BLaER1 treated with 17β-estradiol and CSF1 and Interleukin-3, amounts not matched to agents 10 nM and 100 nM (cell line): ENCODE measurements around the gene KLB.
"Not testable (repeated sequence)": the region's sequence is repeated elsewhere in the genome, so short reads cannot be mapped to it uniquely, and the experiment has no call there.

Experiments used
- H3K27ac ChIP-seq, 11 experiments: shearing (Covaris generic); formaldehyde crosslinking; 2 replicates each; pipeline ENCODE4 v1.8.1; 2022
- H3K27me3 ChIP-seq, 11 experiments: shearing (Covaris generic); formaldehyde crosslinking; 2 replicates each; pipeline ENCODE4 v1.8.1; 2022
- H3K36me3 ChIP-seq, 11 experiments: shearing (Covaris generic); formaldehyde crosslinking; 2 replicates each; pipeline ENCODE4 v1.8.1; 2022
- H3K4me1 ChIP-seq, 10 experiments: shearing (Covaris generic); formaldehyde crosslinking; 2 replicates each; pipeline ENCODE4 v1.8.1; 2022
- H3K4me2 ChIP-seq, 11 experiments: shearing (Covaris generic); formaldehyde crosslinking; 2 replicates each; pipeline ENCODE4 v1.8.1; 2022
- H3K4me3 ChIP-seq, 10 experiments: shearing (Covaris generic); formaldehyde crosslinking; 2 replicates each; pipeline ENCODE4 v1.8.1; 2022
- H3K9ac ChIP-seq, 11 experiments: shearing (Covaris generic); formaldehyde crosslinking; 2 replicates each; pipeline ENCODE4 v1.8.1; 2022
- H3K9me3 ChIP-seq, 11 experiments: shearing (Covaris generic); formaldehyde crosslinking; replicated peaks in 1 of 11; 2 replicates each; pipeline ENCODE4 v1.8.1; 2022
- H4K20me1 ChIP-seq, 11 experiments: shearing (Covaris generic); formaldehyde crosslinking; 2 replicates each; pipeline ENCODE4 v1.8.1; 2022
- Cebpa-rat ChIP-seq, 11 experiments: shearing (Covaris generic); IDR thresholded peaks; 2 replicates each; pipeline ENCODE4 v1.8.1; 2022

KLB gene

GRCh38 chr4:39410415-39410814 lies 3.7 kb downstream of the KLB start:
- Histone ChIP-seq H3K4me2 (no peak overlapping the region), H3K27me3 (no peaks in the 10 kb centered on the region), H3K27ac (no peak overlapping the region), H3K36me3 (no peaks in the 10 kb centered on the region), H3K4me3 (no peak overlapping the region), H3K9me3 (no peaks in the 10 kb centered on the region), H3K4me1 (no peaks in the 10 kb centered on the region), H4K20me1 (no peaks in the 10 kb centered on the region), H3K9ac (no peak overlapping the region)
- TF ChIP-seq Cebpa-rat (IDR thresholded peaks at IDR 0.05): no peak

- H3K4me2 ChIP-seq, H3K27me3 ChIP-seq, H3K9ac ChIP-seq, H3K4me1 ChIP-seq, H3K36me3 ChIP-seq, H3K9me3 ChIP-seq, H3K27ac ChIP-seq, H3K4me3 ChIP-seq, H4K20me1 ChIP-seq: not testable (repeated sequence)
Measured at GRCh38 chr4:39411561-39411960, 4.8 kb downstream of the KLB start.

DNA sequence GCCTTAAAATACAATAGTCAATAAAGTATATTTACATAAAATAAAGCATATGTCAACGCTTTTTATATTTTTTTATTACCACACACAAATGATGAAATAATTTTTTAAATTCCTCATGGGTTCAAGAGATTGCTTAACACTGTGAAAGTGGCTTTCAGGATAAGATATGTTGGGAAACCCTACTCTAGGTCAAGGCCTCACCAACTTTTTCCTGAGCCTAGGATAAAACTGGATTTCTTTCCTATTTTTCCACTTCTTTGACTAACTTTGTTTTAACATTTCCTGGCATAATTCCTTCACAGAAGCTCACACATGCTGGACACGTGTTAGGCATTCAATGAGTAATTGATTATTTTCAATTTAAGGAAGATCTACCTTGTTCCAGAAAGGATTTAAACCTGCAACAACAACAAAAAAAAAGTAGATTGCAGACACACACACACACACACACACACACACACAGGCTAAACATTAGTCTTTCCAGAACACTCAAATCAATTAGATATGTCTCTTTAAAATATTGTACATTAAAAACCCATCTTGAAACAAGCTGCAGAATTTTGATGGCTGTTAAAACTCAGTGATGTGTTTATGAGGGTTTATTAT lies 9.1 kb downstream of the KLB start:
- Histone ChIP-seq H3K9ac (no peak overlapping the region), H3K27ac (no peak overlapping the region), H4K20me1 (no peaks in the 10 kb centered on the region), H3K27me3 (no peaks in the 10 kb centered on the region), H3K4me2 (no peak overlapping the region), H3K4me1 (no peaks in the 10 kb centered on the region), H3K4me3 (no peak overlapping the region), H3K9me3 (no peaks in the 10 kb centered on the region), H3K36me3 (no peaks in the 10 kb centered on the region)
- no peak for TF ChIP-seq Cebpa-rat (IDR thresholded peaks at IDR 0.05)

DNA sequence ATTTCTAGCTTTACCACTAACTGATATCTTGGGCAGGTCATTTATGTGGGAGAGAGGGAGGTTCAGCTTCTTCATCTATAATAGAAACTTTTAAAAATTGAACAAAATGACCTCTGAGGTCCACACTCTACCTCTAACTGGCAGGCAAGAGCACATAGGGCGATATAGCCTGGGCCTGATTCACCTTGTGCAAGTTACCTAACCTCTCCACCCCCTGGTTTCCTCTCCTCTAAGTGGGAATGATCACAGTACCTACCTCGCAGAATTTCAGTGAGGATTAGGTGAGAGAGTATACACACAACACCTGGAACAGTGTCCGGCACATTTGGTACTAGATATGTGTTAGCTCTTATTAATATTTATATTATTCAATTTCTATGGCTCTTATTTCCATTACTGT lies 15.5 kb downstream of the KLB start:
- no peak overlapping the region for H3K4me2 ChIP-seq
- no peak overlapping the region for H3K4me3 ChIP-seq
- H3K4me1 ChIP-seq: no peaks in the 10 kb centered on the region
- no peak for TF ChIP-seq Cebpa-rat (IDR thresholded peaks at IDR 0.05)
- no peaks in the 10 kb centered on the region for H3K9me3 ChIP-seq
- H4K20me1 ChIP-seq: no peaks in the 10 kb centered on the region
- no peaks in the 10 kb centered on the region for H3K27me3 ChIP-seq
- no peaks in the 10 kb centered on the region for H3K36me3 ChIP-seq
- no peak overlapping the region for H3K9ac ChIP-seq
- H3K27ac ChIP-seq: no peak overlapping the region

DNA sequence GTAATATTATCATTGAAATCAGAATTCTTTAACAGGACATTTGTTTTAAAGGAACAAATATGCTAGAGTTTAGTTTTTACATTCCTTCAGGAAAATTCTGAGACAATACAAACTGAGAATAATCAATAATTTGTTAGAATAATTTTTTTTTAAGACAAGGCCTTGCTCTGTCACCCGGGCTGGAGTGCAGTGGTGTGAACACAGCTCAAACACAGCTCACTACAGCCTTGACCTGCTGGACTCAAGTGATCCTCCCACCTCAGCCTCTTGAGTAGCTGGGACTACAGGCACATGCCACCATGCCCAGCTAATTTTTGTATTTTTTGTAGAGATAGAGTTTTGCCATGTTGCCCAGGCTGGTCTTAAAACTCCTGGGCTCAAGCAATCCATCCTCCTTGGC lies 18.6 kb downstream of the KLB start:
- not testable (repeated sequence) for H3K36me3 ChIP-seq, H3K27ac ChIP-seq, H4K20me1 ChIP-seq, H3K9me3 ChIP-seq, H3K9ac ChIP-seq, H3K4me1 ChIP-seq, H3K4me3 ChIP-seq, H3K4me2 ChIP-seq, H3K27me3 ChIP-seq

DNA sequence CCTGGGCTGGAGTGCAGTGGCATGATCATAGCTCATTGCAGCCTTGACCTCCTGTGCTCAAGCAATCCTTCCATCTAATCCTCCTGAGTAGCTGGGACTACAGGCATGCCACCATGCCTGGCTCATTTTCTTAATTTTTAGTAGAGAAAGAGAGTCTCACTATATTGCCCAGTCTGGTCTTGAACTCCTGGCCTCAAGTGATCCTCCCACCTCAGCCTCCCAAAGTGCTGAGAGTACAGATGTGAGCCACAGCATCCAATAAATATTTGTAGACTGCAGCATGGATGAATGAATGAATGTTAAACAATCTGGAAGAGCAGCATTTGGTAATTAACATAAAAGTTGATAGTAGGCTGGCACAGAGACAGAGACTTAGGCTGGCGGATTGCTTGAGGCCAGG lies 20.0 kb downstream of the KLB start:
- H3K9me3 ChIP-seq: no peaks in the 10 kb centered on the region
- H3K27ac ChIP-seq: no peak overlapping the region
- no peaks in the 10 kb centered on the region for H4K20me1 ChIP-seq
- no peaks in the 10 kb centered on the region for H3K27me3 ChIP-seq
- H3K36me3 ChIP-seq: no peaks in the 10 kb centered on the region
- H3K4me1 ChIP-seq: peaks cover 0 to 7% (median 0%) of the 10 kb centered on the region in 10 experiments; a peak in 1 of 20 replicates
- no peak overlapping the region for H3K4me2 ChIP-seq
- H3K9ac ChIP-seq: no peak overlapping the region
- TF ChIP-seq Cebpa-rat (IDR thresholded peaks at IDR 0.05): no peak
- no peak overlapping the region for H3K4me3 ChIP-seq

DNA sequence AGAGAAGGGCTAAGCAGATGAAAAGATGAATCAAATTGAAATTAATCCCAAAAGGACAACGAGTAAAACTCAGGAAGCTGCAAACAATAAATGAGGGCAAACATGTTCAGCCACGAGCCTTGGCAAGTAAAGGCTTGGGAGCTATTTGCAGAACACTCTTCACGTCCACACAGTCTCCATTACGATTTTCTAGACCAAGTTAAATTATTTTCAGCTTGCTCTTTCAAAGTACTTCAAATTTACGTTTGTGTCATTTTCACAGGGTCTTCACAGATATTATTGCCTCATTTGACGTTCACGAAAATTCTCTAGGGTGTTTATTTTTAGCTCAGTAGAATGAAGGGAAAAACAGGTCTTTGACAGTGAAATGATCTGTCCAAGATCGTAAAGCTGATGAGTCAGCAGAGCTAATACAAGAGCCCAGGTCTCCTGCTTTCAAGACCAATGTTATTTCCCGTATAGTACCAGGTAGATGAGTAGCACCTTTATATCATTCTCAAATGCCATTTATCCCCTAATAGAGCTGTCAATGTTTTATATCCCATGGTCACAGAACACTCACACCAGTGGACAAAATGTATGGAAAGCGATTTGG lies 20.9 kb downstream of the KLB start:
- H3K4me3 ChIP-seq: no peak overlapping the region
- no peaks in the 10 kb centered on the region for H3K36me3 ChIP-seq
- 0 out of 22 replicates have a peak overlapping the region, but pooled peaks of 1 of the 11 experiments have one; percentile 18 for H3K4me2 ChIP-seq
- no peak for TF ChIP-seq Cebpa-rat (IDR thresholded peaks at IDR 0.05)
- H3K27me3 ChIP-seq: no peaks in the 10 kb centered on the region
- no peaks in the 10 kb centered on the region for H4K20me1 ChIP-seq
- peaks cover 0 to 7% (median 0%) of the 10 kb centered on the region in 10 experiments; a peak in 1 of 20 replicates for H3K4me1 ChIP-seq
- no peak overlapping the region for H3K27ac ChIP-seq
- no peak overlapping the region for H3K9ac ChIP-seq
- no peaks in the 10 kb centered on the region for H3K9me3 ChIP-seq

- H3K4me1 ChIP-seq: peaks cover 0 to 7% (median 0%) of the 10 kb centered on the region in 10 experiments; a peak in 1 of 20 replicates
- no peaks in the 10 kb centered on the region for H3K9me3 ChIP-seq
- H3K4me3 ChIP-seq: no peak overlapping the region
- H3K4me2 ChIP-seq: no peak overlapping the region
- H3K36me3 ChIP-seq: no peaks in the 10 kb centered on the region
- no peaks in the 10 kb centered on the region for H4K20me1 ChIP-seq
- no peak overlapping the region for H3K27ac ChIP-seq
- H3K9ac ChIP-seq: no peak overlapping the region
- H3K27me3 ChIP-seq: no peaks in the 10 kb centered on the region
- no peak for TF ChIP-seq Cebpa-rat (IDR thresholded peaks at IDR 0.05)
Measured at GRCh38 chr4:39429476-39430334, 23.0 kb downstream of the KLB start.

DNA sequence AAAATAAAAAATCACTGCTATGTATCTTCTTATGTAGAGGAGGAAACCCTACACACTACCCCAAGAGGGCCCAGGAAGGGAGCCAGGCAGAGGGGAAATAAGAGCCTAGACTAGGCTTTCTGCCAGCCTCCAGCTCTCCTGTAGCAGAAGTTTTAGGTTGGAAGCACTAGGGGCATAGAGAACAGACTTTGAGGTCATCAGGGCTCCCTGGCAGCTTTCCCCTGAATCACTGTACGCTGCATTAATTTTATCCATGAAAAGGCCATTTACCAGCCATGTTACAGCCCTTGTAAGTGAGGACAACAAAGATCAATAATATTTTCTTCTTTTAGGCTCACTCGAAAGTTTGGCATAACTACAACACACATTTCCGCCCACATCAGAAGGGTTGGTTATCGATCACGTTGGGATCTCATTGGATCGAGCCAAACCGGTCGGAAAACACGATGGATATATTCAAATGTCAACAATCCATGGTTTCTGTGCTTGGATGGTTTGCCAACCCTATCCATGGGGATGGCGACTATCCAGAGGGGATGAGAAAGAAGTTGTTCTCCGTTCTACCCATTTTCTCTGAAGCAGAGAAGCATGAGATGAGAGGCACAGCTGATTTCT lies 27.3 kb downstream of the KLB start:
- Histone ChIP-seq H3K36me3 (no peaks in the 10 kb centered on the region), H3K27me3 (no peaks in the 10 kb centered on the region), H3K4me1 (no peaks in the 10 kb centered on the region), H3K4me3 (no peak overlapping the region), H3K27ac (no peak overlapping the region), H4K20me1 (no peaks in the 10 kb centered on the region), H3K9ac (no peak overlapping the region), H3K4me2 (no peak overlapping the region), H3K9me3 (no peaks in the 10 kb centered on the region)
- no peak for TF ChIP-seq Cebpa-rat (IDR thresholded peaks at IDR 0.05)
